HG03469 (cell line): ENCODE results near the gene POLR1E.

Source experiments
- ATAC-seq: cut with Tn5 transposase; IDR thresholded peaks from one replicate; pipeline ENCODE4 v1.9.1; 2021; ENCODE audit warnings: mild to moderate bottlenecking, moderate library complexity, moderate number of reproducible peaks; ENCODE audit not compliant: unreplicated experiment

Gene POLR1E

GRCh38 chr9:37485389-37486255 lies at the start of gene POLR1E:
Gene POLR1E, plus strand, starts transcription at chr9:37485948. Its CDS starts 100 bp downstream, at chr9:37486048.
- peak; percentile 97 for ATAC-seq

DNA sequence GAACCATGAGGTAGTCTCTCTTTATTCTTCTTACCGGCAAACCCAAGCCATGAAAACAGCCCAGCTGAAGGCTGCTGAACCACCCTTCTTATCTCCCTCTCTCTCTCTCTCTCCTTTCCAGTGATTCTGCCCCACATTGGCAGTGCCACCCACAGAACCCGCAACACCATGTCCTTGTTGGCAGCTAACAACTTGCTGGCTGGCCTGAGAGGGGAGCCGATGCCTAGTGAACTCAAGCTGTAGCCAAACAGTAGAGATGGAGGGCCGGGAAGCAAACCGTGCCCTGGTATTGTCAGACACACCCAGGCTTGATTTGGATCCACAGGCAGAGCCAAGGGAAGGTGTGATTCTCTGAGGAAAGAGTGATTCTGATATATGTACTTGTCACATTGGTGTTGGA lies 49.2 kb upstream of the POLR1E start:
- ATAC-seq: no peak

DNA sequence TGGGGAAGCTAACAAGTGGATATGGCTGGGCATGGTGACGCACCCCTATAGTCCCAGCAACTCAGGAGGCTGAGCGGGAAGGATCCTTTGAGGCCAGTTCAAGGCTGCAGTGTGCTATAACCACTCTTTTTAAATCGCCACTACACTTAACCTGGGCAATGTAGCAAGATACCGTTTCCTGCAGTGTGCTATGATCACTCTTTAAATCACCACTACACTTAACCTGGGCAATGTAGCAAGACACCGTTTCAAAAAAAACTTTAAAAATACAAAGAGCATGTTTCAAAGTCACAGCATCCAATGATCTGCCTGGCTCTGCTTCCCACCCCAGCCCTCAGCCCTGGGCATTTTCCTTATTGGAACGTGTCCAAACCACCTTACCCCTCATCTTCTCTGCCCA lies 48.7 kb upstream of the POLR1E start:
- ATAC-seq: no peak

GRCh38 chr9:37437621-37438020 lies 48.1 kb upstream of the POLR1E start:
- ATAC-seq: no peak

DNA sequence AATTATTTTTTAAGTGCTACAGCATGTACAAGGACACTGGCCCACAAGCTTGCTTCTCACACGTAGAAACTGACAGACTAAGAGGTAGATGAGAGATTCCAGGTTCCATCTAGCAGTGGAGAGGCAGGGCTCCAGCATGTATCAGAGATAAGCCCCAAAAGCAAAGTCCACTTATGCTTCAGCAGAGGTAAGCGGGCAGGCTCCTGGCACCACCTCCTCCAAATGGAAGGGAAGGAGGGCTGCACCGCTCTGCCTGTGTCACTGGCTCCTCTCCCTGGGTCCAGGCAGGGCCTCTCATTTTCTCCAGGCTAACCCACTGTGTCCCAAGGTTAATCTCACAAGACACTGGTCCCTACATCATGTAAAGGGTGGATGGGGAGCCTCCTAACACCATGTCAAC lies 47.4 kb upstream of the POLR1E start:
- no peak for ATAC-seq

GRCh38 chr9:37441776-37442370 lies 43.9 kb upstream of the POLR1E start:
- no peak for ATAC-seq

DNA sequence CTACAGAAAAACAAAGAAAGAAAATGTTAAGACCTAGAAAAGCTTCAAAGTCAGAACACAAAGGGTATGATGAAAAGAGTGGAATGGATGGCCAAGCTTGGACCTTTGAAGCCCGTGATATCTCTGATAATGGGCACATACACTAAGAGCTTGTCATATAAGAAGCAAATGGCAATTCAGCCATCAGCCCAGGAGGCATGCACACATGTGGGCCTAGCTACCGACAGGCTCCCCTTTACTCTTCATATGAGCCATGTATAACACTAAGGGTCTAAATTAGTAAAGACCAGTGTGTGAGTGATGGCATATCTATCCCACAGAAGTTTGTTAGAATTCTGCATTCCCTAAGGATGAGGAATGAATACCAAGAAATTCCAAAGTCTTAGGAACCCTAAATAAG lies 43.2 kb upstream of the POLR1E start:
- ATAC-seq: no peak

- no peak for ATAC-seq
These were observed 42.2 kb upstream of the POLR1E start for GRCh38 chr9:37443566-37443965.

DNA sequence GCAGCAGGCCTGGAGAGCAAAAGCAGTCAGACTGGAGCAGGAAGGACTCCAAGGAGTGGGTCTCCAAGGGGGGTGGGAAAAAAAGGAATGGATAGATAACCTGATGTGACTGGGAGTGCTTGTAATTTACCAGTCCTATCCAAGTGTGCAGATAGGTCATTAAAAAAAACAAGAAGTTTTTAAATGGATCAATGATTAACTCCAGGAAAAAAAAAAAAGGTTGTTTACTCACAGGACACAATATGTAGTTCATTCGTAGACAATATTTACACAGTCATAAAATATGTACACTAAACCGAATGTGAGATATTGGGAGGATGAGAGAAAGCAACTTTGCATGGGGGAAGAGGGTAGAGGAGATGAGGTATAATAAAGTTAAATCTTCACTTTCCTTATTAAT lies 40.9 kb upstream of the POLR1E start:
- no peak for ATAC-seq

DNA sequence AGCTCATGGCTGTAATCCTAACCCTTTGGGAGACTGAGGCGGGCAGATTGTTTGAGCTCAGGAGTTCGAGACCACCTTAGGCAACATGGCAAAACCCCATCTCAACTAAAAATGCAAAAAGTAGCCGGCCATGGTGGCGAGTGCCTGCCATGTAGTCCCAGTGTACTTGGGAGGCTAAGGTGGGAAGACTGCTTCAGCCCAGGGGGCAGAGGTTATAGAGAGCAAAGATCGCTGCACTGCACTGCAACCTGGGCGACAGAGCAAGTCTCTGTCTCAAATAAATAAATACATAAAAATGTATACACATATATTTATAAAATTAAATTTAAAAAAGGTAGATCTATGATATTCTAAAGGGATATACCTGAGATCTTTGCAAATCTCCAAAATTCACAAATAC lies 39.9 kb upstream of the POLR1E start:
- ATAC-seq: no peak

DNA sequence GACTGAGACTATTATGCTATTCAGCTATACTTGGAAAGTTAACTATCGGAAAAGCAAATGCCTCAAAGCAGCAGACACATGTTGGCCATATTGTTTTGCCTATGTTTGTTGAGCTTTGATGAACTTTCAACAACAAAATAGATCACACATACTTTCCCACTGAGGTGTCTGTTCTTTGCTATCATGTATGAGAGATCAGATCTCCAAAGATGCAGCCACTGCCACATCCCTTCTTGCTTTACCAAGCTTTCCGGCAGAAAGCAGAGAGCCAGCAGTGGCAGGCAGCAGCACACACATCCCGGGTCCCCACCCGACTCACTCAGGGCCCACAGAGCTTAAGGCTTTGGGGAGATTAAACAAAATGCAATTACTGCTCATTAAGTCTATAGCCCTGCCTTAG lies 39.3 kb upstream of the POLR1E start:
- no peak for ATAC-seq

- ATAC-seq: no peak
These were observed 38.6 kb upstream of the POLR1E start for GRCh38 chr9:37447111-37447510.

DNA sequence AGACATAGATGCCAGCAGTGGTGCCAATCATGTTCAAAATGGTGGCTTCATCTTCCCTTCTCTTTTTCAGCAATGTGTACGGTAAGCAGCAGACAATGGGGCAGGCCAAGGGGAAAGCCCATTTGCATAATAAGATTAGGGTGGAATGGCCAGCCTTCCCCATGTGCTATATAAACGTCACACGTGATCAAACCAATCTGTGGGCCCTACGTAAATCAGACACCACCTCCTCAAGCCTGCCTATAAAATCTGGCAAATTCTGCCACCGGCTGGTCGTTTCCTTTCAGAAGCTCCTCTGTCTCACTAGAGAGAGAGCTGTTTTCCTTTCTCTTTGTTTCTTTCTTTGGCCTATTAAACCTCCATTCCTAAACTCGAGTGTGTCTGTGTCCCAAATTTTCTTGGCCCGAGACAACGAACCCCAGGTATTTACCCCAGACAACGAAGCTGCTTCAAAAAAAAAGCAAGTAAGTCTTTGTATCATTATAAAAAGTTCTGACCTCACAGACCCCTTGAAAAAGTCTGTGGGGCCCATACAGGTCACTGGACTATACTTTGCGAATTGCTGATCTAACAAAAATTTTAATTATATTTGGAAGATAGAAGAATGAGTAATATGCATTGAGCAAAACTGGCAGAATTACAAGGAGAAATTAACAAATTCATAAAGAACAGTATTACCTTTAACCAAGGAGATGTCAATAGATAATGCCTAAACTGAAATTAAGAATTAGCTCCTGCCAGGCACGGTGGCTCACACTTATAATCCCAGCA lies 35.7 kb upstream of the POLR1E start:
- ATAC-seq: no peak

GRCh38 chr9:37451628-37452027 lies 34.1 kb upstream of the POLR1E start:
- no peak for ATAC-seq

- ATAC-seq: no peak
These were observed 33.1 kb upstream of the POLR1E start for GRCh38 chr9:37452611-37453010.

DNA sequence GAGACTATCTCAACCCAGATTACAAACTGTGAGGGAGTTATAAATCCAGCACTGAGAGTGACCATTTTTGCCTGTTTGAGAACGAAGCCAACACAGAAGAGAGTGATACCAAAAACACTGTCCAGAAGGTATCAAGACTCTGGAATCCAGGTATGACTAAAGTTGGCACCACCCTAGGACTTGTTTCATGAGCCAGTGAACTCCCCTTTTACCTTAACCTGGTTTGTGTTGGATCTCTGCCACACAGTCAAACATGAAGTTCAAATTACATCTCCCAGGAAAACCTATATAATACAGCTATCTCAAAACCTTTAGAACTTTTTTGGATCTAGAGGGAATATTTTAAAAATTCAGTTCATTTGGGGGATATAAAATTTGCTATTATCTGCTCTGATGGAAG lies 31.9 kb upstream of the POLR1E start:
- ATAC-seq: no peak

GRCh38 chr9:37454238-37454637 lies 31.5 kb upstream of the POLR1E start:
- ATAC-seq: no peak

DNA sequence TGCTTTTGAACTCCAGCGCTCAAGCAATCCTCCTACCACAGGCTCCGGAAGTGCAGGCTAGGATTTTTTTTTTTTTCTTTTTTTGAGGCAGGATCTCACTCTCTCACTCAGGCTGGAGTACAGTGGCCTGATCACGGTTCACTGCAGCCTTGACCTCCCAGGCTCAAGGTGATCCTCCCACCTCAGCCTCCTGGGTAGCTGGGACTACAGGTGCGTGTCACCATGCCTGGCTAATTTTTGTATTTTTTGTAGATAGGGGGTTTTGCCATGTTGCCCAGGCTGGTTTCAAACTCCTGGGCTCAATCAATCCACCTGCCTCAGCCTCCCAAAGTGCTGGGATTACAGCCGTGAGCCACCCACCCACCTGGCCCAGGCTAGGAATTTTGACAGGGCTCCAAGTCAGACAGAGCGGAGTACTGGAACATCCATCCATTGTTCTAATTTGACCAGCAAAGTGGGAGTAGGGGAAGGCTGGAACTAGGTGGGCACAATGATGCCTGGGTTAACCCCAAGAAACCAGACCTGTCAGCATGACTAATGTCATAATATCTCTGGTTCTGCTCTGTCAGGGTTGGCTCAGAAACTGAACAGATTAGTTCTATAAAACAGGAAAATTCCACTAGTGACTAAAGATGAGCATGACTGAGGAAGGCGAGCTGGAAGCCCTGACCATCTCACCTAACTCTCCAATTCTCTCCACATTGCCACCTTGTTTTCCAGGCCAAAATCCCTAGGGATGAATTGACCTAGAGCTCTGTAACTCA lies 29.7 kb upstream of the POLR1E start:
- ATAC-seq: no peak

DNA sequence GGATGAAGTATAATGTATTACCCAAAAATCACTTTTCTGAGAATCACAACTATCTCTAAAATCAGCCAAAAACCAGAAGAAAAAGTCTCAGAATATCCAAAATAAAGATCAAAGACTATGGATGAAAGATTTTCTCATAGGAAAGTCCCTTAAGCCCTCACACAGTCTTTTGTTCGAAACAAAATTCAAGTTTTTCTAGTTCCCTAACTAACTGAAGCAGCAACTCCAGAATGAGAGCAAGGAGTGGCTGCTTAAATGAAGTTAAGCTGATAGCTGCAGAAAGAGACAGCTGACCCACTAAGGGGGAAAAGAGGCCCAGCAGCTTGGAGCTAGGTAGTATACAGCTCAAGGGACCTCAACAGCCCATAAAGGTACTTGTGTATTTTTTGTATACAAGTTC lies 28.9 kb upstream of the POLR1E start:
- no peak for ATAC-seq

GRCh38 chr9:37464006-37464405 lies 21.7 kb upstream of the POLR1E start:
- no peak for ATAC-seq
